ENCODE measurements around the gene ACTMAP.

- no peak for TF ChIP-seq JUND (IDR thresholded peaks at IDR 0.05; ENCODE audit: borderline replicate concordance, low read depth, low read length)
- TF ChIP-seq JUND (tag; IDR thresholded peaks at IDR 0.05; ENCODE audit: borderline replicate concordance, low read depth, low read length): no peak
- no peak for TF ChIP-seq ZNF263 (CRISPR knock-in tag; IDR thresholded peaks at IDR 0.05; ENCODE audit: borderline replicate concordance)
- no peak for TF ChIP-seq MXD1 (CRISPR knock-in tag; IDR thresholded peaks at IDR 0.05; ENCODE audit: borderline replicate concordance, poor library complexity, severe bottlenecking)
- TF ChIP-seq RAD21 (CRISPR knock-in tag; conservative IDR thresholded peaks at IDR 0.05 in 1 of 2, IDR thresholded peaks at IDR 0.05 in 1 of 2): no peak
These were observed 30.3 kb upstream of the ACTMAP start for GRCh38 chr19:40780582-40780981.

Data from K562 (cell line).